BLaER1 treated with 17β-estradiol and CSF1 and Interleukin-3, amounts not matched to agents 10 nM and 100 nM (cell line): ENCODE measurements around the gene KTN1.
A peak's percentile ranks its signal among the peaks of the same experiment; 100 is the strongest.

Experiments
- H3K27ac ChIP-seq, 11 experiments: shearing (Covaris generic); formaldehyde crosslinking; 2 replicates each; pipeline ENCODE4 v1.8.1; 2022
- H3K27me3 ChIP-seq, 11 experiments: shearing (Covaris generic); formaldehyde crosslinking; 2 replicates each; pipeline ENCODE4 v1.8.1; 2022
- H3K36me3 ChIP-seq, 11 experiments: shearing (Covaris generic); formaldehyde crosslinking; 2 replicates each; pipeline ENCODE4 v1.8.1; 2022
- H3K4me1 ChIP-seq, 10 experiments: shearing (Covaris generic); formaldehyde crosslinking; 2 replicates each; pipeline ENCODE4 v1.8.1; 2022
- H3K4me2 ChIP-seq, 11 experiments: shearing (Covaris generic); formaldehyde crosslinking; 2 replicates each; pipeline ENCODE4 v1.8.1; 2022
- H3K4me3 ChIP-seq, 10 experiments: shearing (Covaris generic); formaldehyde crosslinking; 2 replicates each; pipeline ENCODE4 v1.8.1; 2022
- H3K9ac ChIP-seq, 11 experiments: shearing (Covaris generic); formaldehyde crosslinking; 2 replicates each; pipeline ENCODE4 v1.8.1; 2022
- H3K9me3 ChIP-seq, 11 experiments: shearing (Covaris generic); formaldehyde crosslinking; replicated peaks in 1 of 11; 2 replicates each; pipeline ENCODE4 v1.8.1; 2022
- H4K20me1 ChIP-seq, 11 experiments: shearing (Covaris generic); formaldehyde crosslinking; 2 replicates each; pipeline ENCODE4 v1.8.1; 2022
- Cebpa-rat ChIP-seq, 11 experiments: shearing (Covaris generic); IDR thresholded peaks; 2 replicates each; pipeline ENCODE4 v1.8.1; 2022

Gene KTN1

DNA sequence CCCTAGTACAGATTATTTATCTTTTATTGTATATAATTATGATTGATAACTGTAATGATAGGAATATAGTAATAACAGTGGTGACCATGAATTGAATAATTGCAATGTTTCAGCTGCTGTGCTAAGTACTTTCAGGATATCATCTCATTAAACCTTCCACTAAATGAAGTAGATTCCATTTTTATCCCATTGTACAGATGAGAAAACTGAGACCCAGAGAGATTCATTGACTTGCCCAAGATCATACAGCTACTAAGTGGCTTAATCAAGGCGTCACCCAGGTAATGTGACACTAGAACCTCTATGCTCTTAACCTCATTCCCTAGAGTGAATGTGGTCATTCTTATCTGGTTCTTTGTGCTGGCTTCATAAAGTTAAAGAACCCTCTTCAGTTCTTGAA lies 124.6 kb downstream of the KTN1 start:
- Histone ChIP-seq H3K9ac (no peak overlapping the region), H3K4me3 (no peak overlapping the region)

DNA sequence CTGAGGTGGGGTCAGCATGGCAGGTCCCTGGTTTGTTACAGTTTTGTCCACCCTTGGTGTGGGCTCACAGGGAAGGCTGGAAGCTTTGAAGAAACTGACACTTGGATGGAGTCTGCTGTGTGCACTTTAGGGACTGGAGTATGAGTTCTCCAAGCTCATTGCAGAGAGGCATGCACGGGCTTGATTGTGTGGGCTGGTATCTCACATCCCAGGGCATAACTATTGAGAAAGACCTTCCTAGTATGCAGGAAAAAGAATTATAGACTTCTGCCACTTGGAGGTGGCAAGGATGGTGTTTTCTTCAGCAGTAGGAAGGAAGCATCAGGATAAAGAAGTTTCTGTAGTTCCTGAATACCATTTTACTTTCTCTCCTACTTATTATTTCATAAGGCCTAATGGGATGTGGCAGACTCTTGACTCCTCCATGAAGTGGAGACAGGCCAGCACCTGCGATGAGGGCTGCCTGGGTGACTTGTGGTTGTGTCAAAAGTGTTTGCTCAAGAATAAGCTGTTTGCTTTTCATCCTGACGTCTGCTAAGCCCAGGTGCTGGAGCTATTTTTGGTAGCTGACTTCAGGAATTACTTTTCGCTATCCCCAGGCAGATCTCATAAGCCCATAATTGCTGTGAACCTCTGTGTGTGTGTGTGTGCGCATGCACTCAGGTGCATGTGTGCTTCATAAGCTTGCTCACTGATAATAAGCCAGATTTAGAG lies 125.8 kb downstream of the KTN1 start:
- Histone ChIP-seq H3K9ac (no peak overlapping the region), H3K27ac (0 out of 22 replicates have a peak overlapping the region, but pooled peaks of 1 of the 11 experiments have one; percentile 2), H3K4me3 (no peak overlapping the region), H3K9me3 (peaks cover 0 to 11% (median 7%) of the 10 kb centered on the region in 11 experiments; a peak in 19 of 22 replicates), H3K36me3 (peaks cover 0 to 10% (median 0%) of the 10 kb centered on the region in 11 experiments; a peak in 6 of 22 replicates), H3K4me1 (peaks cover 17 to 85% (median 69%) of the 10 kb centered on the region in 10 experiments), H3K4me2 (peak overlapping the region in 8 of 11 experiments; percentile 11 to 65 (median 42); a peak in 13 of 22 replicates), H4K20me1 (no peaks in the 10 kb centered on the region), H3K27me3 (no peaks in the 10 kb centered on the region)
- no peak for TF ChIP-seq Cebpa-rat (IDR thresholded peaks at IDR 0.05)

More for the DNA sequence above, 124.6 kb downstream of the KTN1 start:
- no peak overlapping the region for H3K27ac ChIP-seq
- H3K4me2 ChIP-seq, result no peak overlapping the region
- H3K27me3 ChIP-seq, result no peaks in the 10 kb centered on the region
- TF ChIP-seq Cebpa-rat (IDR thresholded peaks at IDR 0.05), result no peak
- H3K9me3 ChIP-seq, result peaks cover 0 to 19% (median 13%) of the 10 kb centered on the region in 11 experiments; a peak in 19 of 22 replicates
- H3K4me1 ChIP-seq, result peaks cover 13 to 74% (median 57%) of the 10 kb centered on the region in 10 experiments; a peak in 18 of 20 replicates
- H4K20me1 ChIP-seq, result no peaks in the 10 kb centered on the region
- peaks cover 0 to 12% (median 0%) of the 10 kb centered on the region in 11 experiments; a peak in 6 of 22 replicates for H3K36me3 ChIP-seq

DNA sequence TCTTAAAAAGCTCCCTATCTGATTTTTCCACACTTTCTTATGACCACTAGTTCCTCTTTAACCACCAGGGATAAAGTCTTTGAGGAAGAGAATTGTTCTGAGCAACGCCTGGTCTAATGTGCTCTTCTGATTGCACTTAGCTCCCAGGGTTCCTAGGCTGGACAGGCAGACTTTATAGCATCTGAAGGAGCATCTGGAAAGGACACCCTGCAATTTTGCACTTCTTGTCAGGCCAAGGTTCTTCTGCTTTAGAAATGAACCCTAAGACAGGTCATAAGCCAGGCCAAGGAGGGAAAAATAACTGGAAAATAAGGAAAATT lies 126.3 kb downstream of the KTN1 start:
- Histone ChIP-seq H3K36me3 (peaks cover 0 to 6% (median 0%) of the 10 kb centered on the region in 11 experiments; a peak in 4 of 22 replicates), H3K4me2 (peak overlapping the region in 8 of 11 experiments; percentile 11 to 65 (median 42); a peak in 12 of 22 replicates), H4K20me1 (no peaks in the 10 kb centered on the region), H3K4me3 (no peak overlapping the region), H3K27ac (0 out of 22 replicates have a peak overlapping the region, but pooled peaks of 2 of the 11 experiments have one; percentile 2 to 3), H3K27me3 (no peaks in the 10 kb centered on the region), H3K9me3 (peaks cover 0 to 6% (median 2%) of the 10 kb centered on the region in 11 experiments; a peak in 13 of 22 replicates), H3K4me1 (peaks cover 22 to 90% (median 74%) of the 10 kb centered on the region in 10 experiments), H3K9ac (no peak overlapping the region)
- TF ChIP-seq Cebpa-rat (IDR thresholded peaks at IDR 0.05), result no peak

DNA sequence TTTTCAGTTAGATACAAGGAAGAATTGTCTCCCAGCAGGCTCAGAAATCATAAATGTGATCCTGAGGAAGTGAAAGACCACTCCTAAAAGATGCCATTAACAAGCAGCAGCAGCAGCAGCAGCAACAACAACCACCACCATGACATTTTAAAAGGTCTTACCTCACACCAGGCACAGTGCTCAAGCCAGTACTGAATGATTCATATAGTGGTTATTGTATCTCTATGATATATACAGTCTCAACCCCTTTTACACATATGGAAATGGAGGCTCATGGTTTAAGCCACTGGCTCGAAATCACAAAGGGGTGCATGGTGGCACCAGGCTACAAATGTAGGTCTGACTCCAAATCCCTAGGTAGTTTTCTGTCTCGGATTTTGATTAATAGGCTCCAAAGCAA lies 126.9 kb downstream of the KTN1 start:
- Histone ChIP-seq H3K9me3 (peaks cover 2 to 3% (median 2%) of the 10 kb centered on the region in 11 experiments; a peak in 17 of 22 replicates), H3K27ac (0 out of 22 replicates have a peak overlapping the region, but pooled peaks of 1 of the 11 experiments have one; percentile 3), H3K36me3 (peaks cover 0 to 7% (median 0%) of the 10 kb centered on the region in 11 experiments; a peak in 2 of 22 replicates), H4K20me1 (no peaks in the 10 kb centered on the region), H3K4me2 (peak overlapping the region in 6 of 11 experiments; percentile 5 to 57 (median 30); a peak in 5 of 22 replicates), H3K27me3 (no peaks in the 10 kb centered on the region), H3K4me1 (peaks cover 22 to 92% (median 73%) of the 10 kb centered on the region in 10 experiments), H3K9ac (no peak overlapping the region), H3K4me3 (no peak overlapping the region)
- TF ChIP-seq Cebpa-rat (IDR thresholded peaks at IDR 0.05), result no peak

DNA sequence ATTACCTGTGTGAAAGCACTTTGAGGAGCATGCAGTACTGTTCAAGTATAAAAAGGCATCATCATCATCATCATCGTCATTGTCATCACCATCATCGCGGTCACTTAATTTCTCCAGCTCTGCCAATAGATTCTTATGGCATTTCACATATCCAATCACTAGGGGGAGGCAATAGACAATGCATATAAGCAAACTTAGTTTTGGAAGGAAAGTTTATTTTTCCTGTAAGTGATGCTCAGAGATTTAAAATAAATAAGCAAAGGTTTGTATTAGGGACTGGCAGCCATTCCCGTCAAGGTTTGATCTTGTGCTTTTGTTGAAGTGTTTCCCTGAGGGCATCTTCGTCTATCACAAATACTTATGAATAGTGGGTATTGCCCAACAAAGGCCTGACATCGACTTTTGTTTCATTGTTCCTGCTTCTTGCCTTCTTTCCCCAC lies 127.4 kb downstream of the KTN1 start:
- Histone ChIP-seq H3K27me3 (no peaks in the 10 kb centered on the region), H3K4me3 (no peak overlapping the region), H3K36me3 (peaks cover 0 to 12% (median 0%) of the 10 kb centered on the region in 11 experiments; a peak in 3 of 22 replicates), H3K27ac (no peak overlapping the region), H3K9me3 (peaks cover 7 to 8% (median 7%) of the 10 kb centered on the region in 11 experiments; a peak in 19 of 22 replicates), H3K4me2 (peak overlapping the region in 4 of 11 experiments; percentile 43 to 54 (median 50); a peak in 3 of 22 replicates), H3K4me1 (peaks cover 22 to 92% (median 71%) of the 10 kb centered on the region in 10 experiments), H4K20me1 (no peaks in the 10 kb centered on the region), H3K9ac (no peak overlapping the region)
- peak in 2 of 11 experiments; percentile 9 to 16; a peak in 1 of 22 replicates for TF ChIP-seq Cebpa-rat (IDR thresholded peaks at IDR 0.05)

DNA sequence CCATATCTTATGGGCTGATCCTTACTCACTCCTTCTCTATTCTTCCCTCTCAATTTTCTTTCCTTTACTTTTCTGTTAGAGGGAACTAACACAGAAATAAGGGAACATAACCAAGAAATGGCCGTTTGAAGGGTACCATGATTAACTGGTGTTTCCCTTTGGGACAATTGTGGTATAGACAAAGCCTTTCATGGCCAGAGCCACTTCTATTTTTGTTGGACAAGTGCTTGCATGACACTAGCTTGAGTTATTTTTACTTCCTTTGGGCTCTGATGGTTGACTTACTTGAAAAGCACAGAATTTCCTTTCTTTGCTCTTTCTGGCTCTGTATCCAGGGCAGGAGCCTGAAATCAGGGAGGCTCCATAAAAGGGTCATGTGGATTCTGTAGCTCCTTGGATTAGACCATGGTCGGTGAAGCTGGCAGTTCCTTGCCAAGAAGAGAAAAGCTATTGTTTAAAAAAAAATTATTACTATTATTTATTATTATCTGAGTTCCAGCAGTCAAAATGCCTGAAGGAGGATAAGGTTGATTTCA lies 130.6 kb downstream of the KTN1 start:
- Histone ChIP-seq H3K9me3 (peaks cover 9 to 30% (median 21%) of the 10 kb centered on the region in 11 experiments; a peak in 19 of 22 replicates), H3K27me3 (no peaks in the 10 kb centered on the region), H3K4me3 (peak overlapping the region in 1 of 10 experiments; percentile 22; a peak in 2 of 20 replicates), H3K27ac (peak overlapping the region in 2 of 11 experiments; percentile 1 to 13; a peak in 1 of 22 replicates), H4K20me1 (no peaks in the 10 kb centered on the region), H3K4me1 (peaks cover 26 to 77% (median 60%) of the 10 kb centered on the region in 10 experiments), H3K9ac (no peak overlapping the region), H3K36me3 (peaks cover 0 to 9% (median 0%) of the 10 kb centered on the region in 11 experiments; a peak in 2 of 22 replicates), H3K4me2 (peak overlapping the region; percentile 18 to 85 (median 62); a peak in 21 of 22 replicates)
- TF ChIP-seq Cebpa-rat (IDR thresholded peaks at IDR 0.05), result no peak

DNA sequence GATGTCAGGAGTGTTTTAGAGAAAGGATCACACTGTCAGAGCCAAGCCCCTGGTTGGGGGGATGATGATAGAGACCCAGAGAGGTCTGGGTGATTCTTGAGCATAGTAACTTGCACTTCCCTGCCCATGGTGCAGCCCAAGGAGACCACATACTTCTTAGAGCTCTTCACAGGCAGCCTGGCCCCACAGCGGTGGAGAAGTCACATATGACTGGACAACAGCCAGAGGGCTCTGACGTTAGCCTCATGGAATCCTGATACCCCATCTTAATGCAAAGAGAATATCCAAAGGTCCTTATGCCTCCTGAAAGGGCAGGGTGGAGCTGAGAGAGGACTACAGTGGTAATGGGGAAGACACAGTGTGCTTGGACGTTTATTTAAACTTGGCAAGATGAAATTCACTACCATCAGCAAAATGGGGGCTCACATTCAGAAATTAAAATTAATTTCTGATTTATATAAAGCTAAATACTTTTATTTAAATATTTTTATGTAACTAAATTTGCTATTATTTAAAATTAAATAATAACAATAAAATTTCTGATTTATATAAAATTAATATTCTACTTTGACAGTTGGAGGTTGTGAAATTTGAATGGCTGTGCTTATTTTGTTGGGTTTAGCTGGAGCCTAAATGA lies 131.3 kb downstream of the KTN1 start:
- no peaks in the 10 kb centered on the region for H4K20me1 ChIP-seq
- H3K27me3 ChIP-seq, result no peaks in the 10 kb centered on the region
- peak overlapping the region in 2 of 11 experiments; percentile 1 to 13; a peak in 1 of 22 replicates for H3K27ac ChIP-seq
- peaks cover 19 to 77% (median 57%) of the 10 kb centered on the region in 10 experiments for H3K4me1 ChIP-seq
- H3K36me3 ChIP-seq, result peaks cover 0 to 9% (median 0%) of the 10 kb centered on the region in 11 experiments; a peak in 2 of 22 replicates
- peaks cover 9 to 32% (median 21%) of the 10 kb centered on the region in 11 experiments; a peak in 19 of 22 replicates for H3K9me3 ChIP-seq
- no peak overlapping the region for H3K9ac ChIP-seq
- TF ChIP-seq Cebpa-rat (IDR thresholded peaks at IDR 0.05), result no peak
- peak overlapping the region in 10 of 11 experiments; percentile 24 to 85 (median 66); a peak in 18 of 22 replicates for H3K4me2 ChIP-seq
- no peak overlapping the region for H3K4me3 ChIP-seq

DNA sequence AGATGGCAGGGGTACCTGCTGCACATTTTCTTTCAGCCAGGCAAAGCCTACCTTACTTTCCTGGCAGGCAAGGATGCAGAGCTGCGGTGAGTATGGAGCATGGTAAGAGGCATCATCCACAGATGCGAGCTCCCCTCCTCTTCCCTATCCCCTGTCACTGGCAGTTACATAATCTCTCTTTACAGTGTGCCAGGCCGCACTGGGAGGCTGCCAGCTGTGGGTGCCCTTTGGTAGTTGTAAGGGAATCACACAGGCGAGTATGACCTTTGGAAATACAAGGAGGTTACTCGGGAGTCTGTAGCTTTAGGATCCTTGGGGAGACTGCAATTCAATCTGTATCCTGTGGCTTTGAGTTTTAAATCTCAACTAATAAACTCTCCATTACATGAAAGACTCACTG lies 132.5 kb downstream of the KTN1 start:
- H3K4me2 ChIP-seq, result peak overlapping the region in 4 of 11 experiments; percentile 2 to 69 (median 32); a peak in 4 of 22 replicates
- H3K36me3 ChIP-seq, result peaks cover 0 to 9% (median 0%) of the 10 kb centered on the region in 11 experiments; a peak in 2 of 22 replicates
- H3K4me3 ChIP-seq, result no peak overlapping the region
- H3K27me3 ChIP-seq, result no peaks in the 10 kb centered on the region
- no peak for TF ChIP-seq Cebpa-rat (IDR thresholded peaks at IDR 0.05)
- no peaks in the 10 kb centered on the region for H4K20me1 ChIP-seq
- no peak overlapping the region for H3K9ac ChIP-seq
- H3K27ac ChIP-seq, result no peak overlapping the region
- peaks cover 12 to 44% (median 28%) of the 10 kb centered on the region in 11 experiments; a peak in 19 of 22 replicates for H3K9me3 ChIP-seq
- H3K4me1 ChIP-seq, result peaks cover 11 to 69% (median 48%) of the 10 kb centered on the region in 10 experiments
